ENCODE results near the gene GRIP1. TPM values are rescaled to one million over a fixed set of nuclear protein-coding genes. Genes with fewer than 3 reads are reported as not detected.

GRIP1 gene
- total RNA-seq, 1 experiment from 2014 or later = 0.23 TPM

DNA sequence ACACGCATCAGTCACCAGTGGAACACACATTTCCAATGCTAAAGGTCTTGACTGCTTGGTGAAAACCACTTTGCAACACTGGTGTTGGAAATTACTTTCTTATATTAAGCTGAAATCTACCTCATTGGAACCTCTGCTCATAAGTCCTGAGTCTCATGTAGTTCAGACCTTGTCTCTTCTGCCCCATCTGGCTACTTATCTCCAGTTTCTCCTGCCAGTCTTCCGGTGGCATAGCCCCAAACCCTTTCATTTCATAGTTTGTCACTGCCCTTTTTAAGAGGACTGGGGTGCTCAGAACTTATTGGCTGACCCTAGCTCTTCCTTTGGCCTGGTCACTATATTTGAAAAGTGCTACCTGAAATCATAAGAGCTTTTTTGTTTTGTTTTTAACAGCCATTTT lies 332.9 kb downstream of the GRIP1 start:
- Mint-ChIP-seq H3K9me3 (ENCODE audit: unreplicated experiment) (no peaks in the 10 kb centered on the region), H3K4me1 (ENCODE audit: low read depth, unreplicated experiment) (peaks cover 7% of the 10 kb centered on the region), H3K4me3 (ENCODE audit: unreplicated experiment) (no peak overlapping the region), H3K27me3 (ENCODE audit: insufficient read depth, unreplicated experiment) (no peaks in the 10 kb centered on the region), H3K27ac (ENCODE audit: unreplicated experiment) (no peak overlapping the region), H3K36me3 (ENCODE audit: insufficient read depth, unreplicated experiment) (no peaks in the 10 kb centered on the region)
- Histone ChIP-seq H3K4me1 (no peaks in the 10 kb centered on the region), H3K27me3 (replicated peaks; ENCODE audit: control insufficient read depth, insufficient read depth, low read length) (no peaks in the 10 kb centered on the region), H3K36me3 (ENCODE audit: control insufficient read depth, insufficient read depth, low read length) (no peaks in the 10 kb centered on the region), H3K9me3 (no peaks in the 10 kb centered on the region; the same call in 1 of the 2 replicates), H3K4me3 (ENCODE audit: low read depth, low read length) (no peak overlapping the region)
- ChIA-PET CTCF (no interaction called here), POLR2A (no interaction called here)
- TF ChIP-seq, protein P1, sequence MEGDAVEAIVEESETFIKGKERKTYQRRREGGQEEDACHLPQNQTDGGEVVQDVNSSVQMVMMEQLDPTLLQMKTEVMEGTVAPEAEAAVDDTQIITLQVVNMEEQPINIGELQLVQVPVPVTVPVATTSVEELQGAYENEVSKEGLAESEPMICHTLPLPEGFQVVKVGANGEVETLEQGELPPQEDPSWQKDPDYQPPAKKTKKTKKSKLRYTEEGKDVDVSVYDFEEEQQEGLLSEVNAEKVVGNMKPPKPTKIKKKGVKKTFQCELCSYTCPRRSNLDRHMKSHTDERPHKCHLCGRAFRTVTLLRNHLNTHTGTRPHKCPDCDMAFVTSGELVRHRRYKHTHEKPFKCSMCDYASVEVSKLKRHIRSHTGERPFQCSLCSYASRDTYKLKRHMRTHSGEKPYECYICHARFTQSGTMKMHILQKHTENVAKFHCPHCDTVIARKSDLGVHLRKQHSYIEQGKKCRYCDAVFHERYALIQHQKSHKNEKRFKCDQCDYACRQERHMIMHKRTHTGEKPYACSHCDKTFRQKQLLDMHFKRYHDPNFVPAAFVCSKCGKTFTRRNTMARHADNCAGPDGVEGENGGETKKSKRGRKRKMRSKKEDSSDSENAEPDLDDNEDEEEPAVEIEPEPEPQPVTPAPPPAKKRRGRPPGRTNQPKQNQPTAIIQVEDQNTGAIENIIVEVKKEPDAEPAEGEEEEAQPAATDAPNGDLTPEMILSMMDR (IDR thresholded peaks at IDR 0.05; ENCODE audit: insufficient read depth in 1 of 2, low read depth in 1 of 2, low read length in 1 of 2, severe bottlenecking in 1 of 2, unreplicated experiment in 1 of 2) = no peak
- no TSS peak for BruUV-seq (replicated peaks)
- no peak for DNase-seq
- intact Hi-C loops (cut with micrococcal nuclease; ENCODE audit: unreplicated experiment) = no loop called here

DNA sequence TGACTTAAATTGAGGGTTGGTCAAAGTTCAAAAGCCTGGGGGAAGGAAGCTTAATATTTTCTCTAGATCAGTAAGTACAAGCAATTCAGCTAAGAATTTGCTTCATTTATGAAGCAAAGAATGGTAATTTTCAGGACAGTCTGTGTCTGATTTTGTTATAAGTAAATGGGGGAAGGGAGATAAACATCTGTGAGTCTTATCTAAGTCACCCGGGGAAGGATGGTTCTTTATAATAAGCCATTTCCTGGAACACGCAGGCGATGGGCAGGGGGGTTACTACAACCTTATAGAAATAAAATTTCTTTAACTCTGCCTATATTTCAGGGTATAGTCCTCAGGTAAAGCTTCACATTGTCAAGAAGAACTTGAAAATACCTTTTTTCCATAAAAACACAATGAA lies 333.7 kb downstream of the GRIP1 start:
- TF ChIP-seq, protein P1 (IDR thresholded peaks at IDR 0.05; ENCODE audit: insufficient read depth in 1 of 2, low read depth in 1 of 2, low read length in 1 of 2, severe bottlenecking in 1 of 2, unreplicated experiment in 1 of 2) = no peak
- Mint-ChIP-seq H3K27me3 (ENCODE audit: insufficient read depth, unreplicated experiment) (no peaks in the 10 kb centered on the region), H3K4me3 (ENCODE audit: unreplicated experiment) (no peak overlapping the region), H3K27ac (ENCODE audit: unreplicated experiment) (no peak overlapping the region), H3K9me3 (ENCODE audit: unreplicated experiment) (no peaks in the 10 kb centered on the region), H3K36me3 (ENCODE audit: insufficient read depth, unreplicated experiment) (no peaks in the 10 kb centered on the region), H3K4me1 (ENCODE audit: low read depth, unreplicated experiment) (peaks cover 7% of the 10 kb centered on the region)
- intact Hi-C loops (cut with micrococcal nuclease; ENCODE audit: unreplicated experiment) = no loop called here
- ChIA-PET CTCF (no interaction called here), POLR2A (no interaction called here)
- no peak for DNase-seq
- H3K27me3 ChIP-seq (replicated peaks; ENCODE audit: control insufficient read depth, insufficient read depth, low read length) = no peaks in the 10 kb centered on the region
- H3K4me1 ChIP-seq = no peaks in the 10 kb centered on the region
- H3K36me3 ChIP-seq (ENCODE audit: control insufficient read depth, insufficient read depth, low read length) = no peaks in the 10 kb centered on the region
- no peak overlapping the region for H3K4me3 ChIP-seq (ENCODE audit: low read depth, low read length)
- no TSS peak for BruUV-seq (replicated peaks)
- no peaks in the 10 kb centered on the region; the same call in 1 of the 2 replicates for H3K9me3 ChIP-seq

DNA sequence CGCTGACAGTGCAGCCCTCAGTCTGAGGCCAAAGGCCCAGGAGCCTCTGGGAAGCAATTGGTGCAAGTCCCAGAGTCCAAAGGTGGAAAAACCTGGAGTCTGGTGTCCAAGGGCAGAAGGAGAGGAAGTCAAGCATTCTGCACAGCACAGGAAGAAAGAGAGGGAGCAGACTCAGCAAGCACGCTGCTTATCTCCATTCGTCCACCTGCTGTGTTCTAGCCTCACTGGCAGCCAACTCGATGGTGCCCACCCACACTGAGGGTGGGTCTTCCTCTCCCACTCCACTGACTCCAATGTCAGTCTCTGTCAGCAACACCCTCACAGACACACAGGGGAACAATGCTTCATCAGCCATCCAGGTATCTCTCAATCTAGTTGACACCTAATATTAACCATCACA lies 337.8 kb downstream of the GRIP1 start:
- Mint-ChIP-seq H3K36me3 (ENCODE audit: insufficient read depth, unreplicated experiment) (no peaks in the 10 kb centered on the region), H3K4me1 (ENCODE audit: low read depth, unreplicated experiment) (peaks cover 7% of the 10 kb centered on the region), H3K4me3 (ENCODE audit: unreplicated experiment) (no peak overlapping the region), H3K27ac (ENCODE audit: unreplicated experiment) (no peak overlapping the region), H3K9me3 (ENCODE audit: unreplicated experiment) (no peaks in the 10 kb centered on the region), H3K27me3 (ENCODE audit: insufficient read depth, unreplicated experiment) (no peaks in the 10 kb centered on the region)
- TF ChIP-seq, protein P1 (IDR thresholded peaks at IDR 0.05; ENCODE audit: insufficient read depth in 1 of 2, low read depth in 1 of 2, low read length in 1 of 2, severe bottlenecking in 1 of 2, unreplicated experiment in 1 of 2) = no peak
- intact Hi-C loops (cut with micrococcal nuclease; ENCODE audit: unreplicated experiment) = no loop called here
- no peak for DNase-seq
- Histone ChIP-seq H3K36me3 (ENCODE audit: control insufficient read depth, insufficient read depth, low read length) (no peaks in the 10 kb centered on the region), H3K4me1 (no peaks in the 10 kb centered on the region), H3K9me3 (no peaks in the 10 kb centered on the region; the same call in 1 of the 2 replicates), H3K4me3 (ENCODE audit: low read depth, low read length) (no peak overlapping the region), H3K27me3 (replicated peaks; ENCODE audit: control insufficient read depth, insufficient read depth, low read length) (no peaks in the 10 kb centered on the region)
- ChIA-PET CTCF (no interaction called here), POLR2A (no interaction called here)
- no TSS peak for BruUV-seq (replicated peaks)
